ENCODE results near the gene IMP4. TPM values are rescaled to one million over a fixed set of nuclear protein-coding genes. Genes with fewer than 3 reads are reported as not detected.

Gene IMP4
- polyA plus RNA-seq, 1 donor (not counting 4 experiments of a cell fraction or from before 2014, with no cell fraction given): 75.8 TPM

GRCh38 chr2:130351711-130352110, 9.0 kb downstream of the IMP4 start:
- Histone ChIP-seq H4K20me1 (ENCODE audit: control insufficient read depth, extremely low read depth, insufficient read depth, low read length) (no peaks in the 10 kb centered on the region), H3K4me2 (ENCODE audit: control insufficient read depth, extremely low read depth, insufficient read depth, low read depth, low read length) (no peak overlapping the region), H3K9ac (ENCODE audit: control insufficient read depth, extremely low read depth, insufficient read depth, low read length) (no peak overlapping the region), H3K79me2 (ENCODE audit: control insufficient read depth, insufficient read depth, low read length) (peaks cover 1% of the 10 kb centered on the region), H3K4me3 (ENCODE audit: control insufficient read depth in 2 of 3, extremely low read depth in 1 of 3, insufficient read depth in 2 of 3, low read depth in 1 of 3, low read length in 3 of 3) (no peak overlapping the region), H3K9me3 (ENCODE audit: control insufficient read depth, low read depth, low read length) (no peaks in the 10 kb centered on the region), H3K4me1 (ENCODE audit: control insufficient read depth, extremely low read depth, insufficient read depth, low read length) (no peaks in the 10 kb centered on the region), H3K27ac (ENCODE audit: control insufficient read depth, insufficient read depth, low read length) (no peak overlapping the region), H3K9me1 (ENCODE audit: control insufficient read depth, extremely low read depth, insufficient read depth, low read length) (no peaks in the 10 kb centered on the region), H3K27me3 (ENCODE audit: control insufficient read depth, extremely low read depth, insufficient read depth, low read length) (no peaks in the 10 kb centered on the region), H2AFZ (ENCODE audit: control insufficient read depth, low read length) (no peak overlapping the region), H3K36me3 (ENCODE audit: control insufficient read depth in 2 of 2, extremely low read depth in 1 of 2, insufficient read depth in 2 of 2, low read length in 2 of 2) (peaks cover 5 to 13% of the 10 kb centered on the region in 2 experiments)
- TF ChIP-seq, protein P1, sequence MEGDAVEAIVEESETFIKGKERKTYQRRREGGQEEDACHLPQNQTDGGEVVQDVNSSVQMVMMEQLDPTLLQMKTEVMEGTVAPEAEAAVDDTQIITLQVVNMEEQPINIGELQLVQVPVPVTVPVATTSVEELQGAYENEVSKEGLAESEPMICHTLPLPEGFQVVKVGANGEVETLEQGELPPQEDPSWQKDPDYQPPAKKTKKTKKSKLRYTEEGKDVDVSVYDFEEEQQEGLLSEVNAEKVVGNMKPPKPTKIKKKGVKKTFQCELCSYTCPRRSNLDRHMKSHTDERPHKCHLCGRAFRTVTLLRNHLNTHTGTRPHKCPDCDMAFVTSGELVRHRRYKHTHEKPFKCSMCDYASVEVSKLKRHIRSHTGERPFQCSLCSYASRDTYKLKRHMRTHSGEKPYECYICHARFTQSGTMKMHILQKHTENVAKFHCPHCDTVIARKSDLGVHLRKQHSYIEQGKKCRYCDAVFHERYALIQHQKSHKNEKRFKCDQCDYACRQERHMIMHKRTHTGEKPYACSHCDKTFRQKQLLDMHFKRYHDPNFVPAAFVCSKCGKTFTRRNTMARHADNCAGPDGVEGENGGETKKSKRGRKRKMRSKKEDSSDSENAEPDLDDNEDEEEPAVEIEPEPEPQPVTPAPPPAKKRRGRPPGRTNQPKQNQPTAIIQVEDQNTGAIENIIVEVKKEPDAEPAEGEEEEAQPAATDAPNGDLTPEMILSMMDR (optimal IDR thresholded peaks at IDR 0.05 in 1 of 3, IDR thresholded peaks at IDR 0.05 in 1 of 3, conservative IDR thresholded peaks at IDR 0.05 in 1 of 3; ENCODE audit: extremely low read depth in 1 of 3, insufficient read depth in 2 of 3, low read length in 3 of 3): no peak
- no peak for TF ChIP-seq EZH2 (IDR thresholded peaks at IDR 0.05; ENCODE audit: low read length)
- DNase-seq (ENCODE audit: low read depth, low spot score): no peak
- dilution Hi-C loops (cut with MboI; ENCODE audit: extremely low pct_ligation_motif_present, low sequenced_read_pairs): no loop called here
- FAIRE-seq: no peak

DNA sequence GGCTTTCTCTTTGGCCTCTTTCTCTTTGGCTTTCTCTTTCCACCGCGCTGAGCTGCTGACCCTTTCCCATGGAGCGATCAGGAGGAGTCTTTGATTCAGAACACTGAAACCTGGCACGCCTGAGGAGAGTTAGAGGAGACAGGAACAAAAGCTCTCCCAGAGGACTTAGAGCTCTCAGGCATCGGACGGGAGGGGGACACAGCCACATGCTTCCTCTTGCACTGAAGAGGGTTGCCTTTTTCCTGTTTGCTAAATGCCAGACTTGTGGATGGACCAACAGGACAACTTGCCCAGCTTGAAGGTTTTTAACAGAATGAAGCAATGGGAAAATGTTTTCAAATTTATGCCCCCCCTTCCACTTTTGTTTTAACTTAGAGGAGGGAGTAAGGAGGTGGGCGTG, 9.5 kb downstream of the IMP4 start:
- peaks cover 3 to 10% of the 10 kb centered on the region in 2 experiments for H3K36me3 ChIP-seq (ENCODE audit: control insufficient read depth in 2 of 2, extremely low read depth in 1 of 2, insufficient read depth in 2 of 2, low read length in 2 of 2)
- no peak overlapping the region for H3K4me2 ChIP-seq (ENCODE audit: control insufficient read depth, extremely low read depth, insufficient read depth, low read depth, low read length)
- no peak for DNase-seq (ENCODE audit: low read depth, low spot score)
- dilution Hi-C loops (cut with MboI; ENCODE audit: extremely low pct_ligation_motif_present, low sequenced_read_pairs): no loop called here
- no peaks in the 10 kb centered on the region for H3K9me3 ChIP-seq (ENCODE audit: control insufficient read depth, low read depth, low read length)
- H4K20me1 ChIP-seq (ENCODE audit: control insufficient read depth, extremely low read depth, insufficient read depth, low read length): no peaks in the 10 kb centered on the region
- no peak overlapping the region for H3K9ac ChIP-seq (ENCODE audit: control insufficient read depth, extremely low read depth, insufficient read depth, low read length)
- no peaks in the 10 kb centered on the region for H3K4me1 ChIP-seq (ENCODE audit: control insufficient read depth, extremely low read depth, insufficient read depth, low read length)
- no peak for TF ChIP-seq EZH2 (IDR thresholded peaks at IDR 0.05; ENCODE audit: low read length)
- TF ChIP-seq, protein P1 (optimal IDR thresholded peaks at IDR 0.05 in 1 of 3, IDR thresholded peaks at IDR 0.05 in 1 of 3, conservative IDR thresholded peaks at IDR 0.05 in 1 of 3; ENCODE audit: extremely low read depth in 1 of 3, insufficient read depth in 2 of 3, low read length in 3 of 3): no peak
- H3K79me2 ChIP-seq (ENCODE audit: control insufficient read depth, insufficient read depth, low read length): peaks cover 1% of the 10 kb centered on the region
- H3K27me3 ChIP-seq (ENCODE audit: control insufficient read depth, extremely low read depth, insufficient read depth, low read length): no peaks in the 10 kb centered on the region
- FAIRE-seq: no peak
- no peaks in the 10 kb centered on the region for H3K9me1 ChIP-seq (ENCODE audit: control insufficient read depth, extremely low read depth, insufficient read depth, low read length)
- H2AFZ ChIP-seq (ENCODE audit: control insufficient read depth, low read length): no peak overlapping the region
- no peak overlapping the region for H3K27ac ChIP-seq (ENCODE audit: control insufficient read depth, insufficient read depth, low read length)
- no peak overlapping the region for H3K4me3 ChIP-seq (ENCODE audit: control insufficient read depth in 2 of 3, extremely low read depth in 1 of 3, insufficient read depth in 2 of 3, low read depth in 1 of 3, low read length in 3 of 3)

Measured in keratinocyte (primary cell).